ENCODE results near the gene TNIP1.

DNA sequence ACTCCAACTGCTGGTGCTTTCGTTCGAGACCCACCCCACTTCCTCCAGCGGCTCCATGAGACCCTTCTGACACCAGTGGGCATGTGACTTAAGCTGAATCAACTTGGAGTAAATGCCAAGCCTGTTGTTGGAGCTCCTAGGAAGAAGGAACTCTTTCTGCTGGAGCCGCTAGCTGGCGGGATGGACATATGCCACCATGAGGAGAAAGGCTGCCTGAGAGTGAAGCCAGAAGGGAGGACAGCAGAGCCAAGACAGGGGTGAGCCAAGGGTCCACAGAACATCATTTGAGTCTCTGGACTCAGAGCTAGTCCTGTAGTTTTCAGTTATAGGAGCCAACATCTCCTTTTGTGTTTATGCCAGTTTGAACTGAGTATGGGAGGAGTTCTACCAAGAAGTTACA is 40.8 kb upstream of the TNIP1 start:
- TF ChIP-seq, protein P1, sequence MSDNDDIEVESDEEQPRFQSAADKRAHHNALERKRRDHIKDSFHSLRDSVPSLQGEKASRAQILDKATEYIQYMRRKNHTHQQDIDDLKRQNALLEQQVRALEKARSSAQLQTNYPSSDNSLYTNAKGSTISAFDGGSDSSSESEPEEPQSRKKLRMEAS (IDR thresholded peaks at IDR 0.05; ENCODE audit: low read depth): no peak
- TF ChIP-seq SIN3A (IDR thresholded peaks at IDR 0.05; ENCODE audit: borderline replicate concordance, low read depth, low read length) (no peak), EP300 (IDR thresholded peaks at IDR 0.05; ENCODE audit: borderline replicate concordance in 1 of 2, low read depth in 1 of 2, low read length in 1 of 2) (no peak), FOXM1 (IDR thresholded peaks at IDR 0.05; ENCODE audit: low read depth) (no peak), SMC3 (IDR thresholded peaks at IDR 0.05; ENCODE audit: low read depth, low read length) (no peak), POLR2AphosphoS5 (IDR thresholded peaks at IDR 0.05; ENCODE audit: low read depth, low read length) (no peak)
- TF ChIP-seq, protein P2, sequence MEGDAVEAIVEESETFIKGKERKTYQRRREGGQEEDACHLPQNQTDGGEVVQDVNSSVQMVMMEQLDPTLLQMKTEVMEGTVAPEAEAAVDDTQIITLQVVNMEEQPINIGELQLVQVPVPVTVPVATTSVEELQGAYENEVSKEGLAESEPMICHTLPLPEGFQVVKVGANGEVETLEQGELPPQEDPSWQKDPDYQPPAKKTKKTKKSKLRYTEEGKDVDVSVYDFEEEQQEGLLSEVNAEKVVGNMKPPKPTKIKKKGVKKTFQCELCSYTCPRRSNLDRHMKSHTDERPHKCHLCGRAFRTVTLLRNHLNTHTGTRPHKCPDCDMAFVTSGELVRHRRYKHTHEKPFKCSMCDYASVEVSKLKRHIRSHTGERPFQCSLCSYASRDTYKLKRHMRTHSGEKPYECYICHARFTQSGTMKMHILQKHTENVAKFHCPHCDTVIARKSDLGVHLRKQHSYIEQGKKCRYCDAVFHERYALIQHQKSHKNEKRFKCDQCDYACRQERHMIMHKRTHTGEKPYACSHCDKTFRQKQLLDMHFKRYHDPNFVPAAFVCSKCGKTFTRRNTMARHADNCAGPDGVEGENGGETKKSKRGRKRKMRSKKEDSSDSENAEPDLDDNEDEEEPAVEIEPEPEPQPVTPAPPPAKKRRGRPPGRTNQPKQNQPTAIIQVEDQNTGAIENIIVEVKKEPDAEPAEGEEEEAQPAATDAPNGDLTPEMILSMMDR (IDR thresholded peaks at IDR 0.05): no peak
- TF ChIP-seq, protein P3, sequence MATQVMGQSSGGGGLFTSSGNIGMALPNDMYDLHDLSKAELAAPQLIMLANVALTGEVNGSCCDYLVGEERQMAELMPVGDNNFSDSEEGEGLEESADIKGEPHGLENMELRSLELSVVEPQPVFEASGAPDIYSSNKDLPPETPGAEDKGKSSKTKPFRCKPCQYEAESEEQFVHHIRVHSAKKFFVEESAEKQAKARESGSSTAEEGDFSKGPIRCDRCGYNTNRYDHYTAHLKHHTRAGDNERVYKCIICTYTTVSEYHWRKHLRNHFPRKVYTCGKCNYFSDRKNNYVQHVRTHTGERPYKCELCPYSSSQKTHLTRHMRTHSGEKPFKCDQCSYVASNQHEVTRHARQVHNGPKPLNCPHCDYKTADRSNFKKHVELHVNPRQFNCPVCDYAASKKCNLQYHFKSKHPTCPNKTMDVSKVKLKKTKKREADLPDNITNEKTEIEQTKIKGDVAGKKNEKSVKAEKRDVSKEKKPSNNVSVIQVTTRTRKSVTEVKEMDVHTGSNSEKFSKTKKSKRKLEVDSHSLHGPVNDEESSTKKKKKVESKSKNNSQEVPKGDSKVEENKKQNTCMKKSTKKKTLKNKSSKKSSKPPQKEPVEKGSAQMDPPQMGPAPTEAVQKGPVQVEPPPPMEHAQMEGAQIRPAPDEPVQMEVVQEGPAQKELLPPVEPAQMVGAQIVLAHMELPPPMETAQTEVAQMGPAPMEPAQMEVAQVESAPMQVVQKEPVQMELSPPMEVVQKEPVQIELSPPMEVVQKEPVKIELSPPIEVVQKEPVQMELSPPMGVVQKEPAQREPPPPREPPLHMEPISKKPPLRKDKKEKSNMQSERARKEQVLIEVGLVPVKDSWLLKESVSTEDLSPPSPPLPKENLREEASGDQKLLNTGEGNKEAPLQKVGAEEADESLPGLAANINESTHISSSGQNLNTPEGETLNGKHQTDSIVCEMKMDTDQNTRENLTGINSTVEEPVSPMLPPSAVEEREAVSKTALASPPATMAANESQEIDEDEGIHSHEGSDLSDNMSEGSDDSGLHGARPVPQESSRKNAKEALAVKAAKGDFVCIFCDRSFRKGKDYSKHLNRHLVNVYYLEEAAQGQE (IDR thresholded peaks at IDR 0.05; ENCODE audit: low read depth, low read length): no peak

Measured in SK-N-SH (cell line).